ENCODE results near the gene RBM24.
"Not testable (repeated sequence)": the region's sequence is repeated elsewhere in the genome, so short reads cannot be mapped to it uniquely, and the experiment has no call there.

The RBM24 gene

DNA sequence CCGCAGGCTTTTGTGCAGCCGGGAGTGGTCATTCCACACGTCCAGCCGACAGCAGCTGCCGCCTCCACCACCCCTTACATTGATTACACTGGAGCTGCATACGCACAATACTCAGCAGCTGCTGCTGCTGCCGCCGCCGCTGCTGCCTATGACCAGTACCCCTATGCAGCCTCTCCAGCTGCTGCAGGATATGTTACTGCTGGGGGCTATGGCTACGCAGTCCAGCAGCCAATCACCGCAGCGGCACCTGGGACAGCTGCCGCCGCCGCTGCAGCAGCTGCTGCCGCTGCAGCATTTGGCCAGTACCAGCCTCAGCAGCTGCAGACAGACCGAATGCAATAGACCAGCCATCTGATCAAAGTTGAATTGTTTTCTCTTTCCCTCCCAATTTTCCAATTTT, 10.6 kb downstream of the RBM24 start:
- no peak for DNase-seq

DNA sequence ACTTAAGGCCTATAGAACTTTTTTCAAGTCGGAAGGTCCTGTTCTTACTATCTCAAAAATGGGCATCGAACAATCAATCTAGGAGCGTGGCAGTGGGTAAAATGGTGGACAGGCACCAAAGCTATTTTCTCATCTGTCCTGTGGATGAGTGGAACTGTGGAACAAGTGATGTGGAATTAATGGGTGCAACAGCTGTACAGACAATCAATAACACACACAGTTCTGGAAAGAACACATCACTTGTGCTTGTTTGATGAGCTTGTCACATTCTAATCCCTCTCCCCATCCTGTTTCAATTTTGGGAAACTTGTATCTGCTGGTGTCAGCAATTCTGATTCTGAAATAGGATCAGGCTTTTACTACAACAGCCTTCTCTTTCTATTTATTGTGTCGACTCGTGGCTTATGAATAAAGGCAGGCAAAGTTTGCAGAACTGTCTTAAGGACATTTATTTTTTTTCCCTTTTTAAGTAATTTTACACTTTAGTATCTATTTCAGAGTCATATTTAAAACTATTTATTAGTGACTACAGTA, 11.5 kb downstream of the RBM24 start:
- no peak for DNase-seq

DNA sequence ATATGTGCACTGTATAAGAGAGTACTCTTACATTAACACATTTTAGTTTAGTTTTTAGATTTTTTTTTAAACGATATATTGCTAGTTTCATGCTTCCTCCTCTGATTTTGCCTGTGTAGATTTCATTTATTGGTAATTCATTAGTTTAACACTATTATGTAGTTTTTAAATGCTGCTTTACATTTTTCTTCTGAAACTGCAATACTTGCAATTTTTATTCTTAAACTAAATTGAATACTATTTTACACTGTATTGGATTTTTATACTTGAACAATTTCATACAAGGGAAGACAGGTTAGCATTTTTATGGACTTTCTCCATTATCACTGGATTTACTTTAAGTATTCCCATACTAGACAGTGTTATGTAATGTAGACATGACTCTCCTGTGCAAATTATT, 12.2 kb downstream of the RBM24 start:
- DNase-seq = no peak

DNA sequence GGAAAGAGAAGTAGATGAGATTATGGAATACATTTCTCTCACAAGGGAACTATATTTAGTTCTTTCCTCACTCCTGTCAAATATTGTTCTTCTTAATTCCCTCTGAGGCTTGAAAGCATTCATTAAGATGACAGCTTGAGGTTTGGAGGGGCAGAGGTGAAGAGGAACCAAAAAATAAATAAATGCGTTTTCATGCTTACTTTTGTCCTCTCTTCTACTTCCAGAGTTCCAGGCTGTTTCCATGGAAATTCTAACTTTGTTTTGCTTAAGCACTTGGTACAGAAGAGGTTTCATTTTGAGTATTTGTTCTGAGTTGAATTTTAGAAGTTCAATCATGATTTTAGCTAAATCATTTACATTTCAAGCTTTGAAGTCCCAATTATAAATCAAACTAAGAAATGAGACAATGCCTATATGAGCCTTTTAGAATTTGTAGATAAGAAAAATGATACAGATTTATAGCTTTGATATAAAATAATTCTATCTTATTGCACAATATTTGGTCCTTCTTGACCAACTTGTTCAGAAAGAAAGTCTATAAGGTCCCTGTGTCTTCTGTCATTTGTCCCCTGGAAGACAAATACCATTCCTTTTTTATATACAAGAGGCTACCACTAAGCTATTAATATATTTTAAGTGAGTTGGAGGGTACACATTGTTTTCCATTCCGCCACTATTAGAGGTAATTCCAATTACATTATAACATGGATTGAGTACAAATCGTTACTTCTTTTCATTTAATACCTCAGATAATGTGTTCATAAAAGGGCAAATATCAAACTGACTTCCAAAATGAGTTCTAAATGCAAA, 16.3 kb downstream of the RBM24 start:
- no peak for DNase-seq

DNA sequence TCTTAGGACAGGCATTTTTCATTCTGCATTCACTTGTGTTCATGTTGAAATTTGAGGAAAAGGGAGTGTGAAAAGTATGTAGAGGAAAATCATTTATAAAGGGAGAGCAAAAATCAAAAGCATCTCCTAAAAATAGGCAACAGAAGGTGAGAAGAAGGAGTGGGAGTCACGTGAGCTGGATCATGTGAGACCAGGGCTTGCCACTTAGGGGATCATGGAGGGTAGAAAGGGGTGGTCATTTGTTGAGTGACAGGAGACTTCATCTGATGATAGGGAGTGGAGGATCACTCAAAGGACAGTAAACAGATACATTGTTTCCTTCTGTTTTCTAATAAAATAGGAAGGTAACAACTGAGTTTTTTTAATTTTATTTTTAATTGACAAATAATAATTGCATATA, 17.1 kb downstream of the RBM24 start:
- DNase-seq = no peak

DNA sequence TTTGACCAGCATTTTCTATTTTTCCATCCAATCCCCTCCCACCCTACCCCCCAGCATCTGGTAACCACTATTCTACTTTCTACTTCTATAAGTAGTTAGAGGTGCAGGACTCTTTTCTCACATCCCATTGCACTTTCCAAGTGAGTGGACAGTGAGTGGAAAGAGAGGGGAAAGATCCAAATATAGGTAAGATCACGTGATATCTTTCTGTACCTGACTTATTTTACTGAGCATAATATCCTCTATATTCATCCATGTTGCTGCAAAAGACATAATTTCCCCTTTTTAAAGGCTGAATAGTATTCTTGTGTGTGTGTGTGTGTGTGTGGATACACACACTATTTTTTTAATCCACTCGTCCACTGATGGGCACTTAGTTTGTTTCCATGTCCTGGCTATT, 18.1 kb downstream of the RBM24 start:
- DNase-seq = no peak

DNA sequence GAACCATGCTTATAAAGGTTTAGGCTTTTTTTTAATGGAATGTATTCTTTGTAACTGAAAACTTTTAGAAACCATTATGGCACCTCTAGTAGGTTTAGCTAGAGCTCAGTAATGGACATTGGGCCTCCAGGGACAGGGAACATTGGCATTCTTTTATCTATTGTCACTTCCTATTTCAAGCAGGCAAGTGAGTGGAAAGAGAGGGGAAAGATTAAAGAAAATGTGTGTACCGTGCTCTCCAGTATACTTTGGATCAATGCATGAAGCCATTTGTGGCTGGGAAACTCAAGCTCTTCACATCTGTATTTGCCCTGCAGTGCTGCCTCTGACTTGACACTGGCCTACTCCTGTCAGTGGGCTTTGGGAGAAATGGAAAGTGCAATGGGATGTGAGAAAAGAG, 18.6 kb downstream of the RBM24 start:
- no peak for DNase-seq

DNA sequence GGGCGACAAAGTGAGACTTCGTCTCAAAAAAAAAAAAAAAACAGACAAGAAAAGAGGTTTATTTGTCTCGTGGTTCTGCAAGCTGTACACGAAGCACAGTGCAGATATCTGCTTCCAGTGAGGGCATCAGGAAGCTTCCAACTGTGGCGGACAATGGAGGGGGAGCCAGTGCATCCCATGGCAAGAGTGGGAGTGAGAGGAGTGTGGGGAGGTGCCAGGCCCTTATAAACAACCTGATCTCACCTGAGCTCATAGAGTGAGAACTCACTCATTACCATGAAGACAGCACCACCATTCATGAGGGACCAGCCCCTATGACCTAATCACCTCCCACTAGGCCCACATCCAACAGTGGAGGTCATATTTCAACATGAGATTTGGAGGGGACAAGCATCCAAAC, 19.5 kb downstream of the RBM24 start:
- no peak for DNase-seq

DNA sequence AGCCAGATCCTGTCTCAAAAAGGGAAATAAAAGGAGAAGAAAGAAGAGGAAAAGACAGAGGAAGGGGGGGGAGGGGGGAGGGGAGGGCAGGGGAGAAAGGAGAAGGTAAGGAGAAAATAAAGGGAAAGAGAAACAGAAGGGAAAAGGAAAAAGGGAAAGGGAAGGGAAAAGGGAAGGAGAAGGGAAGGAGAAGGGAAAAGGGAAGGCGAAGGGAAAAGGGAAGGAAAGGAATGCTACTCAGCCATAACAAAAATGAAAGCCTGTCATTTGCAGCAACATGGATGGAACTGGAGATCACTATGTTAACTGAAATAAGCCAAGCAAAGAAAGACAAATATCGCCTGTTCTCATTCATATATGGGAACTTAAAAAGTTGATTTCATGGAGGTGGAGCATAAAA, 22.3 kb downstream of the RBM24 start:
- DNase-seq = no peak

DNA sequence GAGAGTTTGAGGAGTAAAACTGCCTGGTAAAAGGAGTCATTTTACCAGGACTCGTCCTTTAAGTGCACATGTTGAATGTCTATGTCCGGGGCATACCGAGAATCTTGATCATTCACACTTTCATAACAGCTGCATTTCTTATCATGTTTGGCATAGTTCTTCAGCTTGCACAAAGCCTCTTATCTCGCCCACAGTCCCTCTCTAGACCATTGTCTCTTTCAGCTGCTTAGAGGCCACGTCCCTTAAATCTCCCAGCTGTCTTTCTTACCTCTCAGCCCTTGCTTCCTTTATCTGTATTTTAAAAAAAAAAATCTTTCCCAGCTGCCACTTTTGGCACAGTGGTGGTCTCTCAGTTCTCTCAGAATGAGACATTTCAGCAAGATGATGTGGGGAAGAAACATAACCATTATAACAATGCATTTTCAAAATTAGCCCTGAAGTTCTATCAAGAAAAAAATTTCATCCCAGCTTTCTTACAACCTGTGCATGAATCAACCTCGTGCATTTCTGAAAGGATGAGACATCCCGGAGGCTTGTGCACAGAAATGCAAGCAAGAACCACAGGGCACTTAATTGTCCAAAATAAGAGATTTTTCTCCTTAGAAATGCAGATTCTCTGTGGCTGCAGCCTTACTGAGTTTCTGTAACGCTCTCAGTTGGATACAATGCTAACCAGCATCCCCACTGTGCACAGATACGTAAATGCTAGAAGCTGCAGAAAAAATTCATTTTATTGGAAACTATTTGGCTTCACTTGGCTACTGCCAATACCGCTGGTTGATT, 24.2 kb downstream of the RBM24 start:
- peak; percentile 44 for DNase-seq

DNA sequence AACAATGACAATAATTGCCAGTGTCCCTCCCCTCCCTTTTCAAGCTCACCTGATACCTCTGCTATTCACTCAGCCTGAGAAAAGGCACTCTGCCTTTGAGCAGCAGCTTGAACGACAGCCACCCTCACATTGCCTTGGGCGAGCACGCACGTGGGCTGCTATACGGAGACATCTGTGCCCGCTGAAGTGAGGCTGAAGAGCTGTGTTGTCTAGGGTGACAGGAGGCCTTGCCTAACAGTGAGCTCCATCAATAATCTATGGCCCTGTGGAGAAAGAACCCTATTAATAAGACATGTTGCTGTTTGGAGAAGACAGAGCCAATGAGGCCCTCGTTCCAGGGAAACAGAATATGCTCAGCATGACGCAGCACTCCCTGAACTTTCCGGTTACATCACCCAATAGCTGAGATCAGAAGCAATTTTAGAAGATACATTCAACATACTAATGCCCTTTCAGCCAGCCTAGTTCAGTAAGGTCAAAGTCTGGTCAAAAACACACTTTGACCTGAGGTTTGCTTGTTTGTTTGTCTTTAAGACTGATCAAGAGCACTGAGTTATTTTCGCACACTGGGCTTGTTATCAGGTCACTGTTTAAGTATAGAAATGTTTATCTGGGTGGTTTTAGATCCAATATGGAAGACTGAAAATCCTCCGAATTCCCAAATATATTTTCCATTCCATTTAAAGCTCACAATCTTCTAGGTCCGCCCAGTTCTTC, 30.6 kb downstream of the RBM24 start:
- peak; percentile 67 for DNase-seq

DNA sequence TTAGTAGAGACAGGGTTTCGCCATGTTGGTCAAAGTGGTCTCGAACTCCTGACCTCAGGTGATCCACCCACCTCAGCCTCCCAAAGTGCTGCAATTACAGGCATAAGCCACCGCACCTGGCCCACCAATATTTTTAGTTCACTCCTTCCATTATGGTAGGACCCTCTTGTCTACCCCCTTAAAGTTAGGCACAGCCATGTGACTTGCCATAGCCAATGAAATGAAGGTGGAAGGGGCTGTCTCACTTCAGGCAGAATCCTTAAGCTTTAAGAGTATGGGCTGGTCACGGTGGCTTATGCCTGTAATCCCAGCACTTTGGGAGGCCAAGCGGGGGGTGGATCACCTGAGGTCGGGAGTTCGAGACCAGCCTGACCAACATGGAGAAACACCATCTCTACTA, 32.1 kb downstream of the RBM24 start:
- DNase-seq = not testable (repeated sequence)

DNA sequence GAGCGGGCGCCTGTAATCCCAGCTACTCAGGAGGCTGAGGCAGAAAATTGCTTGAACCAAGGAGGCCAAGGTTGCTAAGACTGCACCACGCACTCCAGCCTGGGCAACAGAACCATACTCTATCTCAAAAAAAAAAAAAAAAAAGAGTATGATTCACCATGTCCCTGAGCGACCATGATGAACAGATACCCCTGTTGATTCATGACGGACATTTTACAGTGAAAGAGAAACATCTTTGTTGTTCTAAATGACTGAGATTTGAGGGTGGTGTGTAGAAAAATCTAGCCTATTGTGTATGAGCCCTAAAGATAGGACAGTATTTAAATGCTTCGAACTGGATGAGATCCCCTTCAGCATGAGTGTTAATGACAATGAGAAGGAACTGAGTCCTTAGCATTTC, 32.8 kb downstream of the RBM24 start:
- no peak for DNase-seq

DNA sequence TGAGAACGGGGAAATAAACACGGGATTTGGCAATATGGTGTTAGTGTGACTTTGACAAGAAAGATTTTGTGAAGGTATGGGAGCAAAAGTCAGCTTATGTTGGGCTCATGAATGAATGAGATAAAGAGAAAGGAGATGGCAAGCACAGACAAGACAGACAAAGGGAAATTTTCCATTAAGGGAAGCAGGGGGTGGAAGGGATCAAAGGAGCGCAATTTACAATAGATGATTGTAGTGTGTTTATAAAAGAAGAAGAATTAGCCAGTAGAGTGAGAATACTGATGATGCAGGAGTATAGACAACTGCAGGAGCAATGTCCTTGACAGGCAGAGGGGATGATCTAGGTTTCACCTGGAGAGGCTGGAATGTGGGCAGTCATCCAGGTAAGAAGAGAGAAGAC, 34.1 kb downstream of the RBM24 start:
- DNase-seq = no peak

DNA sequence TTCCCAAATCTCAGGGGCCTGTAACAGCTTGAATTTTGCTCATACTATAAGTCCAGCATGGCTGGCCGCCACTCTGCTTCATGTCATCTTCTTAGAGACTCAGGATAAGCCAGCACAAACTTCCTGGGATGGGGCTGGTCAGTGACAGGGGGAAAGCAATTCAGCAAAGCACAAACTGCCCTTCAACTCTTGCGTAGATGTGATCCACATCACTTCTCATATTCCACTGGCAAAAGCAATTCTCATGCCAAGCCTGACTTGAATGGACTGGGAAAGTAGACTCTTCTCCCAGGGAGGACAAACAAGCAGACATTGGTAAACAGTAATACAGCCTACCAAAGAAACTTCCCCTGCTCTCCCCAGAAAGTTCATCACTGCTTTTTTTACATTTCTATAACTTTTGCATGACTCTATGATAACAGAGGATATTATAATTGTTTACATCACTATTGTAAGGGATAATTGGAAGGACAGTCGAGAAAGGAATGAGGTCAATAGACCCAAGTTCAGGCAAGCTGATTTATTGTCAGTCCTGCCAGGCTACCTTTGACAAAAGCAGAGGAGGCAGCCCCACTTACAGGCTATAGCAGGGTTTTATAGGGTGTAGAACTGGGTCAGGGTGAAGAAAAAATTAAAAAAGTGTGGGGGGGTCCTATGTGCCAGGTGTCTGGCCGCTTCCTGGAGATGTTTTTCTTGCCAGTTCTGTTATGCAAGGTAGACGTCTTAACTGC, 37.4 kb downstream of the RBM24 start:
- DNase-seq = no peak

DNA sequence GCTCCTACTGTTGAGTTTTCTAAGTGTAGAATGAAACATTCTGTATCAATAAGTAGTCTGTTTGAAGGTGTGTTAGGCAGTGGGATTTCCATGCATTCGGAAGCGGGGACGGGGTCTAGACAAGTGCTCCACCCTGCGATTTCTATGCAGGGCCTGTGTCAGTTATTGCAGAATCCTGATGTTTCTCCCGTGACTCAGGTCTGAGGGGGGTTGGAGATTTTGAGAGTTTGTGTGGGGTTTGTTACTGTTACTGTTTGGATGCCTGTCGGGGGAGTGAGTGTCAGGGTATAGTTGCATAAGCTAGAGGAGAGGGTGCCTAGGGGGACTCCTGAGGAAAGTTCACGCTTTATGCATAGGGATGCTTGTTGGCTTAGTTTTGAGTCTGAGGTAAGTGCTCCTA, 39.1 kb downstream of the RBM24 start:
- not testable (repeated sequence) for DNase-seq

DNA sequence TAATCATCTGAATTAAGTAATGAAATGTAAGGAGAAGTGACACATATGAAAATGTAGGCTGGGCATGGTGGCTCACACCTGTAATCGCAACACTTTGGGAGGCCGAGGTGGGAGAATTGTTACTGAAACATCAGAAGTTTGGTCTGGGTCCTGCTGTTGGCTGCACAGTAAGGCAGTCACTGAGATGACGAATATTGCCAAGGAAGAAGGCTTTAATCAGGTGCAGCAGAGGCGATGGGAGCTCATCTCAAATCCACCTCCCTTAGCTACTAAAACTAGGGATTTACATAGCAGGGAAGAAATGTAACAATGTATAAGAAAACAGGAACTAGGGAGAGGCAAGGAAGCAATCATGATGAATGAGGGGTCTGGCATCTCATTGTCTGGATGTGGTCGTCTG, 50.1 kb downstream of the RBM24 start:
- no peak for DNase-seq

DNA sequence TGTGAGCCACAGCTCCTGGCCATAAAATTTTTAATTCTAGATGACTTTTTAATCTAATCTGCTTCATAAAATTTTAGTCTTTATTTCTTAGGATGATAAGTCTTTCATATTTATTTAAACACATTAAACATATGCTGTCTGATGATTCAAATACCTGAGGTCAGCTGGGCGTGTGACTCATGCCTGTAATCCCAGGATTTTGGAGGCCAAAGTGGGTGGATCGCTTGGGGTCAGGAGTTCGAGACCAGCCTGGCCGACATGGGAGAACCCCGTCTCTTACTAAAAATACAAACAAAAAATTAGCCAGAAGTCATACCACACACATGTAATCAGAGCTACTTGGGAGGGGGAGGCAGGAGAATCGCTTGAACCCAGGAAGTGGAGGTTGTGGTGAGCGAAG, 53.1 kb downstream of the RBM24 start:
- peak; percentile 49 for DNase-seq

DNA sequence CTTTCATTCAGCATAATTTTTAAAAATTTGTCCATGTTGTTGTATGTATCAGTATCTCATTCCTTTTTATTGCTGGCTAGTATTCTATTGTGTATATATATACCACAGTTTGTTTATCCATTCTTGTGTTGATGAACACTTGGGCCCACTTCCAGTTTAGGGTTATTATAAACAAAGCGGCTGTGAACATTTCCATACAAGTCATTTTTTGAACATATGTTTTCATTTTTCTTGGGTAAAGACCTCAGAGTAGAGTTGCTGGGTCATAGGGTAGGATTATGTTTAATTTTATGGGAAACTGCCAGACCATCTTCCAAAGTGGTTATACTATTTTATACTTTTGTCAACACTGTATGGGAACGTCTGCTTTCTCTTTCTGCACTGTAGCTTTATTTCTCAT, 55.3 kb downstream of the RBM24 start:
- peak; percentile 71 for DNase-seq

DNA sequence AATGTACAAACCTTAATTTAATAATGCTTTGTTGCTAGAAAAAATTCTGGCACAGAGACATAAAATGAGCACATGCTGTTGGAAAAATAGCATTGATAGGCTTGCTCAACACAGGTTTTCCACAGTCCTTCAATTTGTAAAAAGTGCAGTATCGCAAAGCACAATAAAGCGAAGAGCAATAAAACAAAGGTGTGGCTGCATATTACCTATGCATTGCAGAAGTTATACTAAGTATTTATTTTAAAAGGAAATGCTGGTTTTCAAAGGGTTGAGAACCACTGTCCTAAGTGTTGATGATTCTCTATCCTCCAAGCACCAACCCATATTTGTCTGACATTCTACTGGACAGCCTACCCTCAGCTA, 58.1 kb downstream of the RBM24 start:
- no peak for DNase-seq

DNA sequence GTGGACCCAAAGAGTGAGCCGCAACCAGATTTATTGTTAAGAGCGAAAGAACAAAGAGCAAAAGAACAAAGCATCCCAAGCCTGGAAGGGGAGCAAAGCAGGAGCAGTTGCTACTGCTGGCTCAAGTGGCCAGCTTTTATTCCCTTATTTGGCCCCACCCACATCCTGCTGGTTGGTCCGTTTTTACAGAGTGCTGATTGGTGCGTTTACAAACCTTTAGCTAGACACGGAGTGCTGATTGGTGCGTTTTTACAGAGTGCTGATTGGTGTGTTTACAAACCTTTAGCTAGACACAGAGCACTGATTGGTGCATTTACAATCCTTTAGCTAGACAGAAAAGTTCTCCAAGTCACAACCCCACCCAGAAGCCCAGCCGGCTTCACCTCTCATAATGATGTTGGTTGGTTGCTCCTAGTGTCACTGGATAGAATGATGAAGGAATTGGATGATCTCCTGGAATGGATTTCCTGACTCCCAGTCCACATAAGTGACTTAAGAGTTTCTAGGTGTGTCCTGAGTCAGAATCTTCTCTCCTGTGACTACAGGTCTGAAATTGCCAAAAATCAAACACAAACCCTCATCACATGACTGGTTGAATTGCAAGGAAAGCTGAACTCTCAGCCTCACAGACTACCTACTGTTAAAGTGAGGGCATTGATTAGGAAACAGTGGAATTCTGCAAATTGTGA, 60.1 kb downstream of the RBM24 start:
- DNase-seq = no peak

DNA sequence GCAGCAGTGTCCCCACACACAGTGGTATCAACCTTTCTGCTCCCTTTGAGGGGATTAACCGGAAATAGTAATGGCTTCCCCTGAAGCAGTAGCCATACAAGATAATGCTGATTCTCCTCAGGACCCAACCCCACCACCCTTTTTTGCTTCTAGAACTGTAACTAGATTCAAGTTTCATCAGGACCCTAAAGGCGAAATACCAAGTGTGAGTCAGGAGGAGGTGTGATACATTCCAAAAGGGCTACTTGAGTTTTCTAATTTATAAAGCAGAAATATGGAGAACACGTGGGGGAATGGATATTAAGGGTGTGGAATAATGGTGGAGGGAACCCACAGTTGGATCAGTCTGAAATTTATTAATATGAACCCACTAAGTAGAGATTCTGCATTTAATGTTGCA, 60.7 kb downstream of the RBM24 start:
- no peak for DNase-seq
